Peyer's patch (tissue), 4 donors: ENCODE results near the gene CGB3.

Experiments used
- POLR2A ChIP-seq, 2 donors: fragments of 450-650 bp; IDR thresholded peaks; one replicate each; pipeline ENCODE4 v1.5.1; 2017; ENCODE audit warnings: antibody characterized with exemption in 2 of 2, mild to moderate bottlenecking in 2 of 2, moderate library complexity in 2 of 2
- TF ChIP-seq, protein P1 (sequence below), 6 experiments: fragments of 450-650 bp in 4 of 6; fragments of 200-600 bp in 2 of 6; sonication (generic) in 1 of 6; IDR thresholded peaks; one replicate each; pipeline ENCODE4 v1.5.1; 2017 to 2019; ENCODE audit warnings: antibody characterized with exemption in 6 of 6, mild to moderate bottlenecking in 3 of 6, moderate library complexity in 1 of 6

- TF ChIP-seq, protein P1, sequence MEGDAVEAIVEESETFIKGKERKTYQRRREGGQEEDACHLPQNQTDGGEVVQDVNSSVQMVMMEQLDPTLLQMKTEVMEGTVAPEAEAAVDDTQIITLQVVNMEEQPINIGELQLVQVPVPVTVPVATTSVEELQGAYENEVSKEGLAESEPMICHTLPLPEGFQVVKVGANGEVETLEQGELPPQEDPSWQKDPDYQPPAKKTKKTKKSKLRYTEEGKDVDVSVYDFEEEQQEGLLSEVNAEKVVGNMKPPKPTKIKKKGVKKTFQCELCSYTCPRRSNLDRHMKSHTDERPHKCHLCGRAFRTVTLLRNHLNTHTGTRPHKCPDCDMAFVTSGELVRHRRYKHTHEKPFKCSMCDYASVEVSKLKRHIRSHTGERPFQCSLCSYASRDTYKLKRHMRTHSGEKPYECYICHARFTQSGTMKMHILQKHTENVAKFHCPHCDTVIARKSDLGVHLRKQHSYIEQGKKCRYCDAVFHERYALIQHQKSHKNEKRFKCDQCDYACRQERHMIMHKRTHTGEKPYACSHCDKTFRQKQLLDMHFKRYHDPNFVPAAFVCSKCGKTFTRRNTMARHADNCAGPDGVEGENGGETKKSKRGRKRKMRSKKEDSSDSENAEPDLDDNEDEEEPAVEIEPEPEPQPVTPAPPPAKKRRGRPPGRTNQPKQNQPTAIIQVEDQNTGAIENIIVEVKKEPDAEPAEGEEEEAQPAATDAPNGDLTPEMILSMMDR (IDR thresholded peaks at IDR 0.05), result no peak
- no peak for TF ChIP-seq POLR2A (IDR thresholded peaks at IDR 0.05)
These were observed 33.0 kb downstream of the CGB3 start for GRCh38 chr19:48991011-48991609.
